IMR-90 (cell line): ENCODE data around the gene LELP1. TPM values are rescaled to one million over a fixed set of nuclear protein-coding genes. Genes with fewer than 3 reads are reported as not detected.

Source experiments
- ATAC-seq: fragments of 200-7000 bp; cut with Tn5 transposase; 2 replicates; pipeline ENCODE4 v1.9.1; 2020; ENCODE audit warnings: low read depth, mild to moderate bottlenecking, moderate library complexity
- BruUV-seq: library from RNA; stranded (reverse); fragments of 400-500 nt; replicated peaks from 2 replicates; lab custom pipeline; 2021; lab: Mats Ljungman, UMichigan
- CTCF ChIA-PET: fragments of 300-600 bp; formaldehyde crosslinking; extraction: SDS; loops from one replicate; lab custom pipeline; 2021; ENCODE audit warnings: antibody characterized with exemption; lab: Yijun Ruan, JAX
- POLR2A ChIA-PET: fragments of 300-600 bp; sonication (Branson Sonifier 250); formaldehyde crosslinking; loops from one replicate; lab custom pipeline; 2022; ENCODE audit warnings: antibody characterized with exemption; ENCODE audit not compliant: unreplicated experiment; lab: Charles Lee
- DNase-seq: peaks from one replicate; pipeline ENCODE4 v3.0.0; 2013
- H2AFZ ChIP-seq: replicated peaks from 2 replicates; pipeline ENCODE3; 2013; ENCODE audit warnings: low read length, mild to moderate bottlenecking; ENCODE audit not compliant: poor library complexity
- H2AK5ac ChIP-seq: 2 replicates; pipeline ENCODE4 v1.6.1; 2013; ENCODE audit warnings: low read depth, low read length, inconsistent platforms
- H2AK9ac ChIP-seq: replicated peaks from 2 replicates; pipeline ENCODE3; 2013; ENCODE audit warnings: mild to moderate bottlenecking, low read depth, low read length, moderate library complexity; ENCODE audit not compliant: poor library complexity
- H2BK120ac ChIP-seq: 2 replicates; pipeline ENCODE4 v1.6.1; 2013; ENCODE audit warnings: low read depth, low read length, inconsistent platforms
- H2BK15ac ChIP-seq: 3 replicates; pipeline ENCODE4 v1.6.1; 2013; ENCODE audit warnings: low read depth, low read length, inconsistent platforms
- H2BK20ac ChIP-seq: 2 replicates; pipeline ENCODE4 v1.6.1; 2013; ENCODE audit warnings: low read depth, mild to moderate bottlenecking, inconsistent platforms, low read length, moderate library complexity
- H2BK5ac ChIP-seq: 2 replicates; pipeline ENCODE4 v1.6.1; 2013; ENCODE audit warnings: mild to moderate bottlenecking, low read depth, low read length, inconsistent platforms; ENCODE audit not compliant: poor library complexity, severe bottlenecking
- H3K14ac ChIP-seq: replicated peaks from 2 replicates; pipeline ENCODE4 v1.6.1; 2013; ENCODE audit warnings: low read depth, low read length, inconsistent platforms
- H3K18ac ChIP-seq: 2 replicates; pipeline ENCODE4 v1.6.1; 2013; ENCODE audit warnings: low read depth, low read length, control low read depth
- H3K23ac ChIP-seq: 2 replicates; pipeline ENCODE4 v1.6.1; 2013; ENCODE audit warnings: low read depth, low read length, inconsistent platforms
- H3K27ac ChIP-seq: 2 replicates; pipeline ENCODE4 v1.5.1; 2013; ENCODE audit warnings: mild to moderate bottlenecking, control low read depth, low read length; ENCODE audit not compliant: insufficient read depth
- H3K27me3 ChIP-seq: 2 replicates; pipeline ENCODE4 v1.6.1; 2013; ENCODE audit warnings: low read length; ENCODE audit not compliant: control insufficient read depth, insufficient read depth
- H3K36me3 ChIP-seq: 2 replicates; pipeline ENCODE4 v1.6.1; 2013; ENCODE audit warnings: low read length, mixed read lengths; ENCODE audit not compliant: control insufficient read depth, insufficient read depth
- H3K4ac ChIP-seq: 2 replicates; pipeline ENCODE4 v1.6.1; 2013; ENCODE audit warnings: low read depth, low read length, inconsistent platforms
- H3K4me1 ChIP-seq: 2 replicates; pipeline ENCODE4 v1.6.1; 2013; ENCODE audit warnings: low read length, mixed read lengths; ENCODE audit not compliant: control insufficient read depth, insufficient read depth
- H3K4me2 ChIP-seq: 2 replicates; pipeline ENCODE4 v1.6.1; 2013; ENCODE audit warnings: low read depth, mild to moderate bottlenecking, control low read depth, low read length, moderate library complexity
- H3K4me3 ChIP-seq: 2 replicates; pipeline ENCODE4 v1.5.1; 2013; ENCODE audit warnings: low read depth, mild to moderate bottlenecking, control low read depth, low read length, moderate library complexity; ENCODE audit not compliant: insufficient read depth
- H3K56ac ChIP-seq: 2 replicates; pipeline ENCODE4 v1.6.1; 2013; ENCODE audit warnings: low read length, inconsistent platforms; ENCODE audit not compliant: insufficient read depth; ENCODE audit errors: extremely low read depth
- H3K79me1 ChIP-seq, 2 experiments: 2 replicates each; pipeline ENCODE4 v1.6.1; 2013; ENCODE audit warnings: low read length in 2 of 2, inconsistent platforms in 1 of 2, low read depth in 1 of 2
- H3K9ac ChIP-seq: 2 replicates; pipeline ENCODE4 v1.6.1; 2013; ENCODE audit warnings: low read depth, low read length, control low read depth
- H3K9me1 ChIP-seq: 2 replicates; pipeline ENCODE4 v1.6.1; 2013; ENCODE audit warnings: low read length, inconsistent platforms; ENCODE audit not compliant: insufficient read depth
- H3K9me3 ChIP-seq: 2 replicates; pipeline ENCODE4 v1.6.1; 2013; ENCODE audit warnings: low read length; ENCODE audit not compliant: control insufficient read depth, insufficient read depth
- H4K20me1 ChIP-seq: 2 replicates; pipeline ENCODE4 v1.6.1; 2013; ENCODE audit warnings: low read length, inconsistent platforms; ENCODE audit not compliant: insufficient read depth
- H4K5ac ChIP-seq: 2 replicates; pipeline ENCODE4 v1.6.1; 2013; ENCODE audit warnings: mild to moderate bottlenecking, low read depth, low read length, control low read depth
- H4K8ac ChIP-seq, 2 experiments: 2 replicates each; pipeline ENCODE4 v1.6.1; 2013; ENCODE audit warnings: low read depth in 2 of 2, low read length in 2 of 2, control low read depth in 1 of 2, inconsistent platforms in 1 of 2
- H4K91ac ChIP-seq: 2 replicates; pipeline ENCODE4 v1.6.1; 2013; ENCODE audit warnings: low read depth, low read length, inconsistent platforms; ENCODE audit not compliant: insufficient read depth
- BHLHE40 ChIP-seq: fragments of 150-350 bp; IDR thresholded peaks from 2 replicates; pipeline ENCODE4 v1.6.1; 2016; ENCODE audit warnings: mild to moderate bottlenecking, low read depth, low read length
- CEBPB ChIP-seq: IDR thresholded peaks from 2 replicates; pipeline ENCODE4 v1.6.1; 2012; ENCODE audit warnings: low read depth, low read length, improper control_type of control experiment
- CTCF ChIP-seq: conservative IDR thresholded peaks from 2 replicates; pipeline ENCODE4 v1.5.1; 2012; ENCODE audit warnings: mild to moderate bottlenecking, low read depth, low read length, improper control_type of control experiment
- ELK1 ChIP-seq: fragments of 150-350 bp; IDR thresholded peaks from 2 replicates; pipeline ENCODE4 v1.6.1; 2016; ENCODE audit warnings: low read depth, mild to moderate bottlenecking, low read length, moderate library complexity, borderline replicate concordance
- MAFK ChIP-seq: IDR thresholded peaks from 2 replicates; pipeline ENCODE4 v1.6.1; 2012; ENCODE audit warnings: low read depth, low read length, improper control_type of control experiment
- MAZ ChIP-seq: IDR thresholded peaks from 2 replicates; pipeline ENCODE4 v1.6.1; 2012; ENCODE audit warnings: low read depth, mild to moderate bottlenecking, low read length, improper control_type of control experiment, moderate library complexity, borderline replicate concordance
- MXI1 ChIP-seq: IDR thresholded peaks from 2 replicates; pipeline ENCODE4 v1.6.1; 2012; ENCODE audit warnings: low read depth, mild to moderate bottlenecking, low read length, moderate library complexity, borderline replicate concordance
- NFE2L2 ChIP-seq: fragments of 150-350 bp; IDR thresholded peaks from 2 replicates; pipeline ENCODE4 v1.6.1; 2016; ENCODE audit warnings: low read depth, mild to moderate bottlenecking, low read length
- POLR2A ChIP-seq: IDR thresholded peaks from 2 replicates; pipeline ENCODE4 v1.6.1; 2012; ENCODE audit warnings: mild to moderate bottlenecking, low read depth, low read length
- RAD21 ChIP-seq: IDR thresholded peaks from 2 replicates; pipeline ENCODE4 v1.6.1; 2012; ENCODE audit warnings: low read length, improper control_type of control experiment
- RCOR1 ChIP-seq: IDR thresholded peaks from 2 replicates; pipeline ENCODE4 v1.6.1; 2012; ENCODE audit warnings: mild to moderate bottlenecking, low read length, improper control_type of control experiment; ENCODE audit not compliant: insufficient replicate concordance
- RFX5 ChIP-seq: IDR thresholded peaks from 2 replicates; pipeline ENCODE4 v1.8.0; 2012; ENCODE audit warnings: low read depth, mild to moderate bottlenecking, low read length, moderate library complexity
- USF2 ChIP-seq: fragments of 150-350 bp; IDR thresholded peaks from 2 replicates; pipeline ENCODE4 v1.6.1; 2017; ENCODE audit warnings: mild to moderate bottlenecking, antibody characterized with exemption, low read length, low read depth
- WGBS, 2 experiments: methylation state at CpG; one replicate each; pipeline versions ENCODE4 v1.1.5 to v1.1.7; 2013; ENCODE audit warnings: missing lambda C conversion rate in 2 of 2; ENCODE audit not compliant: insufficient read length in 1 of 2; ENCODE audit errors: extremely low coverage in 2 of 2; 5-methylcytosine and 5-hydroxymethylcytosine counted together
- dilution Hi-C: fragments of 300-500 bp; cut with HindIII; formaldehyde crosslinking; loops from one replicate; pipeline ENCODE4 v1.14.3; 2018; ENCODE audit warnings: low sequenced_read_pairs; ENCODE audit not compliant: unreplicated experiment
- in situ Hi-C: fragments of 300-500 bp; cut with MboI; formaldehyde crosslinking; loops from 3 replicates; pipeline ENCODE4 v1.14.3; 2019; ENCODE audit warnings: low sequenced_read_pairs, inconsistent platforms, mixed read lengths
- intact Hi-C: fragments of 100-400 bp; cut with micrococcal nuclease; formaldehyde crosslinking; loops from 2 replicates; pipeline ENCODE4 v1.10.0; 2022
- polyA plus RNA-seq, 3 experiments: library from polyadenylated mRNA; depleted of rRNA; stranded (reverse); fragments of >200 nt; gene quantifications; 2 replicates each; pipeline ENCODE4 v1.2.3, GENCODE V29; 2012; ENCODE audit warnings: low replicate concordance in 1 of 3
- total RNA-seq: library from RNA; depleted of rRNA; stranded (reverse); fragments of >200 nt; gene quantifications from 2 replicates; pipeline ENCODE4 v1.2.3, GENCODE V29; 2012

The LELP1 gene
- total and polyA plus RNA-seq, 2 of the 4 experiments (the other 2 are of a cell fraction): not detected

- dilution Hi-C loops: no loop called here
- H2AK5ac ChIP-seq: no peak overlapping the region
- no peak overlapping the region for H3K4me3 ChIP-seq
- H3K18ac ChIP-seq: no peak overlapping the region
- H2AFZ ChIP-seq: no peak overlapping the region
- no peak overlapping the region for H2AK9ac ChIP-seq
- no peak overlapping the region for H4K91ac ChIP-seq
- POLR2A ChIA-PET: no interaction called here
- BruUV-seq: no TSS peak
- H4K8ac ChIP-seq: no peak overlapping the region
- H3K27ac ChIP-seq: no peak overlapping the region
- no peak overlapping the region for H3K4me2 ChIP-seq
- no peaks in the 10 kb centered on the region for H3K36me3 ChIP-seq
- intact Hi-C loops: no loop called here
- H2BK20ac ChIP-seq: no peak overlapping the region
- H4K5ac ChIP-seq: no peak overlapping the region
- H3K4me1 ChIP-seq: no peaks in the 10 kb centered on the region
- H3K9ac ChIP-seq: no peak overlapping the region
- H3K79me1 ChIP-seq: no peaks in the 10 kb centered on the region
- no peak for TF ChIP-seq CTCF
- no peak for TF ChIP-seq ELK1
- no peak for TF ChIP-seq NFE2L2
- no peak for TF ChIP-seq MAZ
- no peak for TF ChIP-seq RCOR1
- no peak for TF ChIP-seq RAD21
- no peak for TF ChIP-seq MAFK
- no peak for TF ChIP-seq BHLHE40
- TF ChIP-seq CEBPB: no peak
- no peak for TF ChIP-seq MXI1
- no peak for TF ChIP-seq RFX5
- TF ChIP-seq USF2: no peak
- no peak for TF ChIP-seq POLR2A
- no peak overlapping the region for H3K23ac ChIP-seq
- H3K4ac ChIP-seq: no peak overlapping the region
- H2BK5ac ChIP-seq: no peak overlapping the region
- no peak overlapping the region for H2BK120ac ChIP-seq
- no peak for ATAC-seq
- no peak for DNase-seq
- no peak overlapping the region for H3K56ac ChIP-seq
- CTCF ChIA-PET: interaction anchor here (0.6 kb wide), 2 partner anchors 10 to 19 kb away, joined by 3 to 6 read pairs; no protein-coding TSS in a partner anchor
- H2BK15ac ChIP-seq: no peak overlapping the region
- no peak overlapping the region for H3K14ac ChIP-seq
- H3K27me3 ChIP-seq: no peaks in the 10 kb centered on the region
- no peaks in the 10 kb centered on the region for H3K9me3 ChIP-seq
- H3K9me1 ChIP-seq: no peaks in the 10 kb centered on the region
- no CpG with 5 or more reads among the region's 3 CpGs for WGBS, 2 experiments
- in situ Hi-C loops: no loop called here
- H4K20me1 ChIP-seq: no peaks in the 10 kb centered on the region
Measured at GRCh38 chr1:153251562-153251961, 48.3 kb downstream of the LELP1 start.
